ENCODE measurements around the gene HUNK. TPM values are rescaled to one million over a fixed set of nuclear protein-coding genes. Genes with fewer than 3 reads are reported as not detected.

The HUNK gene
- total RNA-seq, 2 donors from 2014 or later, result 0.20 to 2.0 TPM

DNA sequence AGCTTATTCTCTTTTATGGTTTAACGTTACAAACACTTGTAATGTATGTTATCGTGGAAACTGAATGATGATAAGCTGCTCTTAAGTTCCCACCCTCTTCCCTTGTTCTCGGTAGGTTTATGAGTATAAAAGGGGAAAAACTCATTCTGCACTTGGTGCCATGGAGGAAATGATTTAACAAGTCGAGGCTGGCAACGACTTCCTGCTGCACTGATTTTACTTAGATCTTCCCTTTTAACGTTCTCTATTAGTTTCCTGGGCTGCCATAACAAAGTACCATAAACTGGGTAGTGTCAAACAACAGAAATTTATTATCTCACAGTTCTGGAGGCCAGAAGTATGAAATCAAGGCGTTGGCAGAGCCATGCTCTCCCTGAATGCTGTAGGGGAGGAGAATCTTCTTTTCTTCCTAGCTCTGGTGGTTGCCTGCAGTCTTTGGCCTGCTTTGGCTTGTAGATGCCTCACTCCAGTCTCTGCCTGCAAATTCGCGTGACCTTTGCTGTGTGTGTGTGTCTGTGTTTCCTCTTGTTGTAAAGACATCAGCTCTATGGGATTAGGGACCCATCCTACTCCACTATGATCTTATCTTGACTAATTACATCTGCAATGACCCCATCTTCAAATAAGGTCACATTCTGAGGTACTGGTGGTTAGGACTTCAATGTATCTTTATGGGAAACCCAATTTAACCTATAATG is 26.3 kb downstream of the HUNK start:
- TF ChIP-seq, protein P1, sequence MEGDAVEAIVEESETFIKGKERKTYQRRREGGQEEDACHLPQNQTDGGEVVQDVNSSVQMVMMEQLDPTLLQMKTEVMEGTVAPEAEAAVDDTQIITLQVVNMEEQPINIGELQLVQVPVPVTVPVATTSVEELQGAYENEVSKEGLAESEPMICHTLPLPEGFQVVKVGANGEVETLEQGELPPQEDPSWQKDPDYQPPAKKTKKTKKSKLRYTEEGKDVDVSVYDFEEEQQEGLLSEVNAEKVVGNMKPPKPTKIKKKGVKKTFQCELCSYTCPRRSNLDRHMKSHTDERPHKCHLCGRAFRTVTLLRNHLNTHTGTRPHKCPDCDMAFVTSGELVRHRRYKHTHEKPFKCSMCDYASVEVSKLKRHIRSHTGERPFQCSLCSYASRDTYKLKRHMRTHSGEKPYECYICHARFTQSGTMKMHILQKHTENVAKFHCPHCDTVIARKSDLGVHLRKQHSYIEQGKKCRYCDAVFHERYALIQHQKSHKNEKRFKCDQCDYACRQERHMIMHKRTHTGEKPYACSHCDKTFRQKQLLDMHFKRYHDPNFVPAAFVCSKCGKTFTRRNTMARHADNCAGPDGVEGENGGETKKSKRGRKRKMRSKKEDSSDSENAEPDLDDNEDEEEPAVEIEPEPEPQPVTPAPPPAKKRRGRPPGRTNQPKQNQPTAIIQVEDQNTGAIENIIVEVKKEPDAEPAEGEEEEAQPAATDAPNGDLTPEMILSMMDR (IDR thresholded peaks at IDR 0.05), result no peak
- H3K27ac ChIP-seq, result no peak overlapping the region
- no peaks in the 10 kb centered on the region for H3K36me3 ChIP-seq
- H3K9me3 ChIP-seq, result no peaks in the 10 kb centered on the region
- no peaks in the 10 kb centered on the region for H3K27me3 ChIP-seq
- no peak for DNase-seq (ENCODE audit: low spot score)
- H3K4me1 ChIP-seq, result no peaks in the 10 kb centered on the region
- H3K4me3 ChIP-seq, result no peak overlapping the region

DNA sequence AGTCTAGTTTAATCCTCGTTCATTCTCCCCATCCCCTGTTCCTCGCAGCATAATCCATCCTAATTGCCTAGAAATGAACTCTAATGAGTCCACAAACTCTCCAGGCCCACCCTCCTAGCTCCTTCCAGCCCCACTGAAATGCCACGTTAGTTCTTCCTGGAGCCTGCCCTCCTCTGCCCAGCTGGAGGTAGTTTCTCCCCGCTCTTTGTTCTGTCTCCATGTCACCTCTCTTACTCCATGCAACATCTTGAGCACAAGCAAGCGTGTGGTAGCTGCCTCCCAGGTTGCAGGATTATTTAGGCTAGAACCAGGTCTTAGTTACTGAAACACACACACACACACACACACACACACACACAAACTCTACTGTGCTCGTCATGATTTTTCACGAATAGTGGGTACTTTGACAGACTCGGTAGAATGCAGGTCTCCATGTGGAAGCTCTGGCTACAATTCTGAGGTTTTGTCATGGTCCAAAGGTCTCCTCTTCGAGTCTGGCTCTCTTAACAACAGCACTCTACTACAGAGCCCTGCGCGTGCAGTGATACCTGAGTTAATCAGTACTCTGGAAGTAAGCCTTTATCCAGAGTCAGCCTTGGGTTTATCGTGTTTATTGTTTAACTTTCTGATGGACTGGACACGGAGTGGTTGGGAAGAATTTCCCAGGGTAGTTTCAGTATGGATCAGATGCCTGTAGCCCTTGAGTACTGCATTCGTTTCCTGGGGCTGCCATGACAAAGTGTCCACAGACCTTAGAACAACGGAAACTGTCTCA is 27.5 kb downstream of the HUNK start:
- H3K4me3 ChIP-seq, result no peak overlapping the region
- no peak for DNase-seq (ENCODE audit: low spot score)
- no peak overlapping the region for H3K27ac ChIP-seq
- TF ChIP-seq, protein P1 (IDR thresholded peaks at IDR 0.05), result no peak
- no peaks in the 10 kb centered on the region for H3K4me1 ChIP-seq
- H3K9me3 ChIP-seq, result no peaks in the 10 kb centered on the region
- no peaks in the 10 kb centered on the region for H3K36me3 ChIP-seq
- no peaks in the 10 kb centered on the region for H3K27me3 ChIP-seq

DNA sequence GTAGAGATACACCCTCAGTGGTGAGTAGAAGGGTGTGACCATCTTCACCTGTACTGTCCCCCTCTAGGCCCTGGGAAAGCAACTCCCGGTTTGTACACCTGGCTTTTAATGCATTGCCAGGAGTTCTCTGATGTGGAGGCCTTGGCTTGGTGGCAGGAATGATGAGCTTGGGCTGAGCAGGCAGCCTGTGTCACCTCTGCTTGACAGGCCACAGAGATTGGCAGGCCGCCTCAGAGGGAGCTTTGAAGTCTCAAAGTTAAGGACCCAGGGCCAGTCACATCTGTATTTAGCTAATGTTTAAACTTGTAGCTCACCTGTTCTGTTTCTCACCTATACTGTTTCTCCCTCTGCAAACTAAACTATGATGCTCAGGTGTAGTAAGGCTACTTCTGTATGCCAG is 28.5 kb downstream of the HUNK start:
- TF ChIP-seq, protein P1 (IDR thresholded peaks at IDR 0.05), result no peak
- H3K4me1 ChIP-seq, result no peaks in the 10 kb centered on the region
- H3K9me3 ChIP-seq, result no peaks in the 10 kb centered on the region
- H3K4me3 ChIP-seq, result no peak overlapping the region
- H3K36me3 ChIP-seq, result no peaks in the 10 kb centered on the region
- no peaks in the 10 kb centered on the region for H3K27me3 ChIP-seq
- no peak for DNase-seq (ENCODE audit: low spot score)
- H3K27ac ChIP-seq, result no peak overlapping the region

DNA sequence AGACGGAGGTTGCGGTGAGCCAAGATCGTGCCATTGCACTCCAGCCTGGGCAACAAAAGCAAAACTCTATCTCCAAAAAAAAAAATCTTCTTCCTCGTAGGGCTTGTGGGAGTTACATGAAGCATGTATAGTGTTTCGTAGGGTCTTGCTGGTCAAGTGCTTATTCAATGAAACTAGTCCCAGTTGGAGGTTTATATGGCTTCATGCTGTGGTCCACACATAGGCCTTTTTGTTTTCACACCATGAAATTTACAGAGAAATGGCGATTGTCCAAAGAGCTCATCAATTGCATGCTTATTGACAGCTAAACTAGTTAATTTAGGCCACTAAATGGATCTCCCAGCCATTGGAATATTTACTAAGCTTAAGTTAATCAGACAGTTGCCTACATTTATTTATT is 29.6 kb downstream of the HUNK start:
- Histone ChIP-seq H3K4me1 (no peaks in the 10 kb centered on the region), H3K36me3 (no peaks in the 10 kb centered on the region), H3K9me3 (no peaks in the 10 kb centered on the region), H3K27me3 (no peaks in the 10 kb centered on the region), H3K27ac (no peak overlapping the region), H3K4me3 (no peak overlapping the region)
- no peak for DNase-seq (ENCODE audit: low spot score)
- TF ChIP-seq, protein P1 (IDR thresholded peaks at IDR 0.05), result no peak

DNA sequence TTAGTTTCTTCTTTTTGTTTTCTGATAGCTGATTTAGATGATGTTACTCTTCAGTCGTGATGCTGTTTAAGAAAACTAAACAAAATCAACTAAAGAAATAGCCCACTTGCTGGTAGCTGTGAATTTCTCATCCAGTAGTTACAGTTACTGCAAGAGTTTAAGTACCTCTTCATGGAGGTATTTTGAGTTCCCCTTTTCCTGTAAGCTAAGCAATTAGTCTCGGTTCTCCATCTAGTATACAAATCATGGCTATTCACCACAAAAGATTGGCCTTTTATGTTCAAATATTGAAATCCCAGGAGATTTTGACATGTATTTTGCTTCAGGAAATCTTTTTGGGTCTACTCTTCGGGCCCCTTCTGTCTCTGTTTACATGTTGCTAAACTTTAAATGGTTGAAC is 31.1 kb downstream of the HUNK start:
- Histone ChIP-seq H3K36me3 (no peaks in the 10 kb centered on the region), H3K4me1 (no peaks in the 10 kb centered on the region), H3K4me3 (no peak overlapping the region), H3K9me3 (no peaks in the 10 kb centered on the region), H3K27me3 (no peaks in the 10 kb centered on the region), H3K27ac (no peak overlapping the region)
- TF ChIP-seq, protein P1 (IDR thresholded peaks at IDR 0.05), result no peak
- DNase-seq (ENCODE audit: low spot score), result no peak

All from right atrium auricular region (tissue), 2 donors.